ENCODE data around the gene TPSG1.

GRCh38 chr16:1245452-1246020 is 20.5 kb upstream of the TPSG1 start:
- no peak for TF ChIP-seq CTCF (conservative IDR thresholded peaks at IDR 0.05 in 1 of 2, IDR thresholded peaks at IDR 0.05 in 1 of 2; ENCODE audit: extremely low read depth in 1 of 2, insufficient read depth in 1 of 2, low read depth in 1 of 2, low read length in 2 of 2)
- no peak for TF ChIP-seq EZH2 (IDR thresholded peaks at IDR 0.05; ENCODE audit: borderline replicate concordance, low read length)

All from mammary epithelial cell (primary cell).